NCI-H748 treated with DMSO at 0.1 percent for 48 hours (cell line): ENCODE measurements around the gene FBLL1.
"Not testable (repeated sequence)": the region's sequence is repeated elsewhere in the genome, so short reads cannot be mapped to it uniquely, and the experiment has no call there.

Experiments used
- DNase-seq: peaks from one replicate; lab custom pipeline; 2025; lab: John Stamatoyannopoulos, UW

Gene FBLL1

DNA sequence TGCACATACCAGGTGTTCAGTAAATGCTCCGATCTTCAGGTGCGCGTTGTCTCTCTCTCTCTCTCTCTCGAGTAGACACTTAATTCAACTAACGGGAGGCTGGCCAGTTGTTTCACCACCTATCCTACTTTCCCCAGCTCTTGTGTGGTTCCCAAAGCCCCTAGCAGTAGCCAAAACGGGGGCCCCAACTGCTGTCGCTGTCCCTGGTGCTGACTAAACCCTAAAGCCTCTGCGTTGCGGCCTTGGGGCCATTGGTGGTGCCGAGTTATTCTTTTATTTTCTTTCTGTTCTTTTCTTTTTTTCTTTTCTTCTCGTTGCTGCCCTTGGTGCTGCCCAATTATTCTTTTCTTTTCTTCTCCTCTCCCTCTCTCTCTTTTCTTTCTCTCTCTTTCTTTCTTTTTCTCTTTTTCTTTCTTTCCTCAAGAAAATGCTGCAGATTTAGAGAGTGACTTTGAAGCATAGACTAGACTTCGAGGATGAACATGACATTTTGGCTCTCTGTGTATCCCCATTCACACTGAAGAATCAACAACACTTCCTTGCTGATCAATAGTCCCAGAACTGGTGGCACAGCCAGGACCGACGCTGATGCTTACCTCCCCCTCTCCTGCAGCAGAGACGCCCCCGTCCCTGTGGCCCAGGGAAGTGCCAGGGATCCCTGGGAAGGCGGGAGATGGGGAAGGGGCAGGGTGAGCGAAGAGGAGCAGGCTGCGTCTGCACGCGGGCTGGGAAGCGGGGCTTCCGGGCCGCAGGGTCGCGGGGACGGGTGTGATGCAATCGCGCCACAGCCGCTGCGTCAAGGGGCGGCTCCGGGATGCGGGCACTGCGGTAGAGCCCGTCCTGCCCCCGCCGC is at the start of gene FBLL1:
TSS of gene FBLL1 (plus strand) at position 785 of the 853 bp plus-strand sequence. CDS start 200 bp downstream, outside the sequence.
- peak; percentile 17 for DNase-seq

DNA sequence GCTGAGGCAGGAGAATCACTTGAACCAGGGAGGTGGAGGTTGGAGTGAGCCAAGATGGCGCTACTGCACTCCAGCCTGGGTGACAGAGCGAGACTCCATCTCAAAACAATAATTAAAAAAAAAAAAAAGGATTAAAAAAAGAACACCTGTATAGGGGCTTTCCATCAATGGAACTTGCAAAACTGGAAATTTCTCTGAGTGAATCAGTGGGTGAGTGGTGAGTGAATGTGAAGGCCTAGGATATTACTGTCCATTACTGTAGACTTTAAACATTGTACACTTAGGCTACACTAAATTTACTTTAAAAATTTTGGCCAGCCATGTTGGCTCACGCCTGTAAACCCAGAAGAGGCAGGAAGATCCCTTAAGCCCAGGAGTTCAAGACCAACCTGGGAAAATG is 48.5 kb upstream of the FBLL1 start:
- no peak for DNase-seq

DNA sequence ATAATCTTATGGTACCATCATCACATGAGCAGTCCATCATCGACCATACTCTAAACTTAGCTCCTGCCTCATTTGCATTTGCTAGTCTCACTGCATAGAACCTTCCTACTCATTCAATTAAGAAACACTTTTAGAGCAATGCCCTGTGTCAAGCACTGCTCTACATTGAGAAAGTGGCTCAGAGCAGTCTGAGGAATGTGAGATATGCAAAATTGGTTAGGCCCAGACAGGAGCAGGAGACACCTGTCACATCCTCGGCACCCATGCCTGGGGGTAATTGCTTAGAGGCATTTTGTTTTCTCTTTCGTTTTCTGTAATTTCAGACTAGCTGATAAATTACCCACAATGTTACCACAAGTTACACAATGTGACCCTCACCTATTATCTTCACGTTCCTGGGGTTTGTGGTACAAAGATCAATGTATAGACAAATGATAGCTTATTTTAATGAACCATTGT is 47.7 kb upstream of the FBLL1 start:
- DNase-seq: no peak

DNA sequence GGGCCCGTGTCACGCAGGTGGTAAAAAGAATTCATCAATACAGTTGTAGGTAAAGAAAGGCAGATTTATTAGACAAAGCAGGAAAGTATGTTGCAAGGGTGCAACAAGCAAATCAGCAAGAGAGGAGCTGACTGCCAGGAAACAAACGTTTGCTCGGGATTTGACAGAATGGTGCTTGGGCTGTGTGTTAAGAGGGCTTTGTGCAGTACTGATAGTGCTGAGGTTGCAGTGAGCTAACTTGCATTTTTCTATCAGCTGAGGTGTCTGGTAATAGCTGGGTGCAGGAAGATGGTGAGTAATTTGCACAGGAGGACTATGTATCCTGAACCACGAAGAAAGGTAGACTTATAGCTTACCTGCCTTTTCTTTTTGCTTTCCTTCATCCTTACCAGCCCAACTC is 46.7 kb upstream of the FBLL1 start:
- DNase-seq: no peak

DNA sequence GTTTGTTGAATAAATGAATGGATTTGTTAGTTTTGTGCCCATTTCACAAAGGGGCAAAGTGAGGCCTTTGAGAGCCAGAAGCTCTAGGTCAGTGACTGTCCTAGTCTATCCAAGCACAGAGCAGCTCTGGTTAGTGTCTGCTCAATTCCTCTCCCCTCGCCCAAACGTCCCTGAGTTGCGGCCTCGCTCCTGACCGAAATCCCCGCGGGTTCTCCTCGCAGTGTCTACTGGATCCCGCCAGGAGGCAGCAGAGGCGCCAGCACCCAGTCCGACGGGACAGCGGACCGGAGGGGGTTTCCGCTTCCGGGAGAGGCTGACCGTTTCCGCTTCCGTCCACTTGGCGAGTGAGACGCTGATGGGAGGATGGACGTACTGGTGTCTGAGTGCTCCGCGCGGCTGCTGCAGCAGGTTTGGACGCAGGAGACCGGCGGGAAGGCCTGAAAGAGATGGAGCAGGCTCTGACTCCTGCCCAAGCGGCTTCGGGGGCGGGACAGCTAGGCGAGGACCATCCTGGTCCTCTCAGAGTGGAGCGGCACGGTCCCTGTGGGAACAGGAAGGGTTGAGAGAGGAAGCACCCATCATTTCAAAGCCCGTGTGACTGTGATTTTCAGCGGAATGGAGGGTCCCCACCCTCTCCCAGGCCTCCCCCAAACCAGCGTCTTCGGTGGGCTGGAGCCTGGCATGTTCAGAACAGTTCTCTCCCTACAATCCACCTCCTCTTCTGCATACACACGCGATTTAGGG is 42.8 kb upstream of the FBLL1 start, which contains the start of gene RARS1:
TSS of gene RARS1 (plus strand) at position 336 of the 744 bp plus-strand sequence. CDS start at position 364, 28 bp downstream.
- peak; percentile 73 for DNase-seq

DNA sequence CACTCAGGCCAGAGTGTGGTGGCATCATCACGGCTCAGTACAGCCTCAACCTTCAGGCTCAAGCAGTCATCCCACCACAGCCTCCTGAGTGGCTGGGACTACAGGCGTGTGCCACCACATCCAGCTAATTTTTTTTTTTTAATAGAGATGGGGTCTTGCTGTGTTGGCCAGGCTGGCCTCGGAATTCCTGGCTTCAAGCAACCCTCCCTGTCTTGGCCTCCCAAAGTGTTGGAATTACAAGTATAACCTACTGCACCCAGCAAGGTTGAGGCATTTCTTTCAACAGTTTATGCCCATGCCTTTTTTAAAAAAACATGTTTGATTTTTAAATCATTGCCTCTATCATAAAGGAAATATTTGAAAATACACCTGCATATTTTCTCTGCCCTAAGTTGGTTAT is 40.0 kb upstream of the FBLL1 start:
- DNase-seq: no peak

DNA sequence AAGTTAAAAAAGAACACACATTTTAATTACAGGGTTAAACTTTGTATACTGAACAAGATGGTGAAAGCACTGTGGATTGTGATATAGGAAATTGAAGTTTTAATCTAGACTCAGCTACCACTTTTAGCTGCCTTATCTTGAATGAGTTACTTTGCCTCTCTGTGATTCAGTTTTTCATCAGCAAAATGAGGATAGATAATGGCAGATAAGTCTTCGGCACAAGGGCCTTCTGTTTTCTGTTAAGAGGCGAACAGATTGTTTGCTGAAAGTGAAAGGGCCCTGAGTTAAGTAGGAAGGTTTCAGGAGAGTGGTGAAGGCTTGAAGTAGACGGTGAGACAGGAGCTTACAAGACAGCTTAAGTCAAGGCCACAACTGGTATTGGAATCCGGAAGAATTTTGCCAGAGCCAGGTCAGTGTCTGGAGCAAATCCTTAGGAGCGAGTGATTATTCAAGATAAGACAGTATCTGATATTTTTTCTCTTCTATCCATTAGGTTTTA is 35.0 kb upstream of the FBLL1 start:
- no peak for DNase-seq

DNA sequence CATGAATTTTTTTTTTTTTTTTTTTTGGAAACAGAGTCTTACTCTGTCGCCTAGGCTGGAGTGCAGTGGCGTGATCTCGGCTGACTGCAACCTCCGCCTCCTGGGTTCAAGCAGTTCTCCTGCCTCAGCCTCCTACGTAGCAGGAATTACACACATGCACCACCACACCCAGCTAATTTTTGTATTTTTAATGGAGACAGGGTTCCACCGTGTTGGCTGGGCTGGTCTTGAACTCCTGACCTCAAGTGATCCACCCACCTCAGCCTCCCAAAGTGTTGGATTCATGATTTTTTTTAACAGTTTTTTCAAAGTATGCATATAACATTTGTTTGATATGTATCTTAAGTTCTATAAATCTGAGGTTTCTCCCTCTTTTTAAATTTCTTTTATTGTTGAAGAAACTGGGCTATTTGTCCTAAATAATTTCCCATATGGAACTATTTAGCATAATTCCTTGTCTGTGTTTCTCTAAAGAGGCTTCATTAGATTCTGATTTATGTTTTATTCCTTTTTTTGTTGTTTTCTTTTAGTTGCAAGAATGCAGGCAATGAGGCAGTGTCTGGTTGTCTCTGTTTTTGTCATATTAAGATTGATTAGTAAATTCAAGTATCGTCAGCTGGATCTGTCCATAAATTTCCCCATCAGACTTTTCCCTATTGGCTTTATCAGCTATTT is 26.4 kb upstream of the FBLL1 start:
- no peak for DNase-seq

DNA sequence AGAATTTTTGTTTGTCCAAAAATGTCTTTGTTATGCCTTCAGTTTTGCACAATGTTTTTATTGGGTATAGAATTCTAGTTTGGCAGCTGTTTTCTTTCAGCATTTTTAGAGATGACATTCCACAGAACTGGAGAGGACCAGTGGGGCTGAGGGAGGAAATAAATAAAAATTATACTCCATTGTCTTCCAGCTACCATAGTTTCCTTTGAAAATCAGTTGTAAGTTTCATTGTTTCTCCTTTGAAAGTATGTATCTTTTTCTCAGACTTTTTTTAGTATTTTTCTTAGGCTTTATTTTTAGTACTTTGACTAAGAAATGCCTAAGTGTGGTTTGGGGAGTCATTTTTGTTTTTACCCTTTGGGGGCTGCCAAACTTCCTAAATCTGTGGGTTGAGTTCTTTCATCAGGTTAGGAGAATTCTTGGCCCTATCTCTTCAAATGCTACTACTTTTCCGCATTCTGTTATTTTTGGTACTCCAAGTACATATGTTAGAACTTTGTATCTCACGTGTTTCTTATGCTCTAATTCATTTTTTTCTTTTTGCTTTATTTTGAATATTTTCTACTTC is 15.2 kb upstream of the FBLL1 start:
- DNase-seq: no peak

DNA sequence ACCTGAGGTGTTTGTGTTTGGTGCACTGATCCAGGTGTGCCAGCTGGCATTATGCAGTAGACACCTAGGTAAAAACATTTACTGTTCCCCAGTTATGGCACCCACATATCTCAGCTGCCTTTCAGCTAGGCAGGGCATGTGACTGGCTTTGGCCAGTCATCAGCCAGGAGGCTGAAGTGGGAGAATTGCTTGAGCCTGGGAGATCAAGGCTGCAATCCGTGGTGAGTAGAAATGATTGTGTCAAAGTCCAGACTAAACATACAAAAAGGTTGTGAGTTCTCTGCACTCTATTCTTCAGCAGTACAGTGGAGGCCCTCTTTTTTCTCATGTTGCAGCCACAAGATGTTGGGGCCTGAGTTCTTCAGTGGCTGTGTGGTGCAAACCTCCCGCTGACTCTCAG is 3.2 kb upstream of the FBLL1 start:
- DNase-seq: no peak

DNA sequence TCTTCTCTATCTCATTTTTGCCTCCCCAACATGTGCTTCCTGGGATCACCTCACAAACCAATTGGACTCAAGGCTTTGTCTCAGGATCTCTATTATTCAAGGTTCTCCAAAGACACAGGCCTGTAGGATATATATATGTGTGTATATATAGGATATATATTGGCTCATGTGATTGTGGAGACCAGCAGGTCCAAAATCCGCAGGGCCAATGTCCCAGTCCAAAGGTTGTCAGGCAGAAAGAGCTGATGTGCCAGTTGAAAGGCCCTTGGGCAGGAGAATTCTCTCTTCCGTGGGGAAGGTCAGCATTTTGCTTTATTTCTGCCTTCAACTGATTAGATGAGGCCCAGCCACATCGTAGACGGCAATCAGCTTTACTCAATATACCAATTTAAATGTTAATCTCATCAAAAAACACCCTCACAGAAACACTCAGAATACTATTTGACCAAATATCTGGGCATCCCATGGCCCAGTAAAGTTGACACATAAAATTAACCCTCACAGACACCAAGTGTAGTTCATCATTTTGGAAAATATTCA is 1.3 kb upstream of the FBLL1 start:
- no peak for DNase-seq

DNA sequence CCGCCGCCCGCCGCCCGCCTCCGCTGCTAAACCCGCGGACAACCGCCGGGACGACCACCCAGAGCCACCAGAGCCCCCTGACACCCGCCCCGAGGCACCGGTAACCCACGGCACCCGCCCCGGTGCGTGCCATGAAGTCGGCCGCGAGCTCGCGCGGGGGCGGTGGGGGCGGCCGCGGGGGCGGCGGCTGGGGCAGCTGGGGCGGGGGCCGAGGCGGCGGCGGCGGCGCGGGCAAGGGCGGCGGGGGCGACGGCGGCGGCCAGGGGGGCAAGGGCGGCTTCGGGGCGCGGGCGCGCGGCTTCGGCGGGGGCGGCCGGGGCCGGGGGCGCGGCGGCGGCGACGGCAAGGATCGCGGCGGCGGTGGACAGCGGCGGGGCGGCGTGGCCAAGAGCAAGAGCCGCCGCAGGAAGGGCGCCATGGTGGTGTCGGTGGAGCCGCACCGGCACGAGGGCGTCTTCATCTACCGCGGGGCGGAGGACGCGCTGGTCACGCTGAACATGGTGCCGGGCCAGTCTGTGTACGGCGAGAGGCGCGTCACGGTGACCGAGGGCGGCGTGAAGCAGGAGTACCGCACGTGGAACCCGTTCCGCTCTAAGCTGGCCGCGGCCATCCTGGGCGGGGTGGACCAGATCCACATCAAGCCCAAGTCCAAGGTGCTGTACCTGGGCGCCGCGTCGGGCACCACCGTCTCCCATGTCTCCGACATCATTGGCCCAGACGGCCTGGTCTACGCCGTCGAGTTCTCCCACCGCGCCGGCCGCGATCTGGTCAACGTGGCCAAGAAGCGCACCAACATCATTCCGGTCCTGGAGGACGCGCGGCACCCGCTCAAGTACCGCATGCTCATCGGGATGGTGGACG is 499 bp downstream of the FBLL1 start:
- peak; percentile 4 for DNase-seq

DNA sequence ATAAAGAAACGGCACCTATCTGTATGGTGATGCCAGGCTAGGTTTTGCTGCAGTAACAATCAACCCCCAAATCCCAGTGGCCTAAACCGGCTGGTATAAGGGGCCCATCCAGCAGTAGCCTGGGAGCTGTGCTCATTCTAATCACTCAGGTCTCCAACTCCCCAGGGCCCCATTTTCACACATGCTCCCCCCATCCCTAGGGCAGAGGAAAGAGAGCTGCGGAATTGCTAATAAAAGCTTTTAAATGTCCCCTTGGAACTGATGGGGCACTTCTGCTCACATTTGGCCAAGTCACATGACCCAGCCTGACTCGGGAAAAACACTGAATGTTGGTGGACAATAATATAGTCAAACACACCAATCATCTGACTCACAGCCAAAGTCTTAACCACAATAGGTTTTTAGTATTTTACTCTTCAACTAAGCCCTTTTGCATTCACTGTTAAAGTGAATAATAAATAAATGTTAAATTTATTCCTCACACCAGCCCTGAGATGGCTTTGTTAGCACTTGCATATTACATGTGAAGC is 1.6 kb downstream of the FBLL1 start:
- no peak for DNase-seq

DNA sequence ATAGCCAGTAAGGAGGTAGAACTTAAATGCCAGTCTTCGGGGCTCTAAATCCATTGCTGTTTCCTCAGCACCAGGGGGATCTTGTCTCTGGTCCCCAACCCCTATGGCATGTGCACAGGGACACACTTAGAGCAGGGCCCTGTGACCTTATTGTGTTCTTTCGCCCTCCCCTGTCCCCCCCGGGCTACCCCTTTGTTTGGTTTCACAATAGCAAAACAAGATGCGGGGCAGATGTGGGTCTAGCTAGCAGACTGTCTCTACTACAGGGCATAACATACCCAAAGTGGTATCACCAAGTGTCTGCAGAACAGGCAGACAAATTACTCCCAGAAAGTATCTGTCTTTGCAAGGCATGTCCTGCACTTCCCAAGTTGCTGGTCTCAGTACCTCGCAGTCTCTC is 2.1 kb downstream of the FBLL1 start:
- DNase-seq: no peak

DNA sequence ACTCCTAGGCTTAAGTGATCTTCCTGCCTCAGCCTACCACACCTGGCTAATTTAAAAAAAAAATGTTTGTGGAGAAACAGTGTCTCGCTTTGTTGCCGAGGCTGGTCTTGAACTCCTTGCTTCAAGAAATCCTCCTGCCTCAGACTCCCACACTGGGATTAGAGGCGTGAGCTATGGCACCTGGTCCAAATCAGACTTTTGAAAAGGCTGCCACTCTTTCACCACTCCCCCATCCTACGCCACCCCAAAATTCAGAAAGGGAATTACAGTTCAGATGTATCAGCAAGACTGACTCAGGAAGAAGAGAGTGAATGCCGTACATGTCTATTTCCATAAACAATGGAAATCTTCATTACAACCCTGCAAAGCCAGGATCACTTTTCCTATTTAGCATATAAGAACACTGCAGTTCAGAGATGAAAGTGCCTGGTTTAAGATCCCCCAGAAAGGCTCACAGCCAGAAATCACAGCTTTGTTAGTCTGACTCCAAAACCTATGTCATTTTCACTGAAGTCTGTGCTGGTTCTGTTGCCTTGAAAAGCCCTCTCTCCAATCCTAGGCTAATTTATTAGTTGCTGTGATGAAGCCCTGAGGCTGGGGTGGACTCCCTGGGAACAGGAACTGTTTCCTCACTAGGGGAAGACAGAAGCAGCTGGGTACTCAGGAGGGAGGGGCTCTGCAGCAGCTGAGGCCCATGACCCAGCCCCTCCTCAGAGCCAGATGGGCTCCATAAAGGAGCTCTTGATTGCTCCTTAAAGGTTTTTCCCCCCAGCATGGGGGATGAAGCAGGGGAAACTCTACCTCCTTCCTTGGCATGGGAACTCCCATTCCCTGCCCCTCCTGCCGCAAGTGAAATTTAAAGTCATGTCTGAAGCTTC is 3.1 kb downstream of the FBLL1 start:
- DNase-seq: no peak

DNA sequence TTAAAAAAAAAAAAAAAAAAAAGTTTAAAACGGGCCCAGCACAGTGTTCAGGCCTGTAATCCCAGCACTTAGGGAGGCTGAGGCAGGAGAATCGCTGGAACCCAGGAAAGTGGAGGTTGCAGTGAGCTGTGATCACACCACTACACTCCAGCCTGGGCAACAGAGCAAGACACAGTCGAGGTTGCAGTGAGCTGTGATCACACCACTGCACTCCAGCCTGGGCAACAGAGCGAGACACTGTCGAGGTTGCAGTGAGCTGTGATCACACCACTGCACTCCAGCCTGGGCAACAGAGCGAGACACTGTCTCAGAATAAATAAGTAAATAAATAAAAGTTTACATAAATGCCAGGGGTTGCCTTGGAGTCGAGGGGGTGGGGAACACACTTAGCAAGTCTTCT is 5.2 kb downstream of the FBLL1 start:
- DNase-seq: not testable (repeated sequence)

DNA sequence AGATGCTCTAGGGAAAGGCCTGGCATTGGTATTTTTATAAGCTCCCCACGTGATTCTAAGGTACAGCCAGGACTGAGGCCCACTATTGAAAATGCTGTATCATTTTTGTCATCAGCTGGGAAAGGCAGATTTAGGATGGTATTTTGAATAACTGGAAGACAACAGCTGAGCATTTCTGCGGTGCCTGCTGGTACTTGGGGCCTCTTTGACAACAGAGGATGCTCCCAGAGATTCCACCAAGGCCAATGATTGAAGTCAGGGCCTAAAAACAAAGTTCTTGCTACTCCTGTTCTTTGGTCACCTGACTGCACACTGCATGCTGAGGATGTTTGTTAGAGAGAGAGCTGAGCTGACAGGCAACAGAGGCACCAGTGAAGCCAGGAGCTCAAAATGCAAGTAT is 8.1 kb downstream of the FBLL1 start:
- DNase-seq: no peak

DNA sequence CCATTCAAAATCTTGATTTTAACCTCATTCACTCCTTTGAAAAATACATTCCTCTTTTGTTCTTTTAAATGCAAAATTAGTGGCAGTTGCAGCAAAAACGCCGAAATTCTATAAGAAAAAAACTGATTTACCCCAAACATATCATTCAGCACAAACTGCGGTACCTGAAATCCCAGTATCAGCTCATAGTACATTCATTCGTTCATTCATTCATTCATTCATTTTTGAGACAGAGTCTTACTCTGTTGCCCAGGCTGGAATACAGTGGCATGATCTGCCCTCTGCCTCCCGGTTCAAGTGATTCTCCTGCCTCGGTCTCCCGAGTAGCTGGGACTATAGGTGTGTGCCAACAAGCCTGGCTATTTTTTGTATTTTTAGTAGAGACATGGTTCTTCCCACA is 20.4 kb downstream of the FBLL1 start:
- DNase-seq: no peak

DNA sequence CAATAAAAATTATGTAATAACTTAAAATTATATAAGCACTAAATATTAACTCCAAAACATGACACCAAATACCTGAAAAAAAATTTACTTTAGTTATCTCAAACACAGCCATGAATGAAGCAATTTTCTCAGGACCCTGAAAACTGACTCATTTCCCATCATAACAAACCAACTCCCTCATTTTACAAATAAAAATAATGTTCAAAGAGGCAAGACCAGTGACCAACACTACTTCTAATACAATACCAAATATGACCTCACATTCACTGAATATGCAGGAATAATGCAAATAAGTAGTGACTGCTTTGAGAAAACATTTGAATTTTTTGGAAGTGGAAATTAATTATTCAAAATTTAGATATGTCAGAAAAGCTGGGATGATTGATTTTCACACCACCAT is 21.6 kb downstream of the FBLL1 start:
- DNase-seq: no peak
